GM15510 (cell line): ENCODE measurements around the gene ASXL2.

Experiments used
- POLR2A ChIP-seq: IDR thresholded peaks from 3 replicates; pipeline ENCODE4 v1.6.1; 2011; ENCODE audit warnings: borderline replicate concordance; ENCODE audit not compliant: insufficient read length; ENCODE audit errors: extremely low read depth

The ASXL2 gene

DNA sequence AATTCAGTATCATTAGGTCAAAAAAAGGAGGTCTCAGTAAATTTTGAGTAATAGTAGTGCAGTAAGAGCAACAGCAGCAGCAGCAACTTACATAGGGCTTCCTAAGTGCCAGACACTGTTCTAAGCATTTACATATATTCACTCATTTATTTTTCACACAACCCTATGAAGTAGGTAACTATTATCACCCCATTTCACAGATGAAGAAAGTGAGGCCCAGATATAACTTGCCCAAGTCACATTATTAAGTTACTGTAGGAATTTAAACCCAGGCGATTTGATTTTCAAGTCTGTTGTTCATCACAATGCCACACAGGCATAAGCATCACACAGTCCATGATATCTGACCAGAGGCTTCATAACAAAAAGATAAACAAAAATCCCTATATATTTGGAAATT, 114.7 kb downstream of the ASXL2 start:
- TF ChIP-seq POLR2A, result no peak

- TF ChIP-seq POLR2A, result no peak
These were observed 118.0 kb downstream of the ASXL2 start for GRCh38 chr2:25760297-25760696.

DNA sequence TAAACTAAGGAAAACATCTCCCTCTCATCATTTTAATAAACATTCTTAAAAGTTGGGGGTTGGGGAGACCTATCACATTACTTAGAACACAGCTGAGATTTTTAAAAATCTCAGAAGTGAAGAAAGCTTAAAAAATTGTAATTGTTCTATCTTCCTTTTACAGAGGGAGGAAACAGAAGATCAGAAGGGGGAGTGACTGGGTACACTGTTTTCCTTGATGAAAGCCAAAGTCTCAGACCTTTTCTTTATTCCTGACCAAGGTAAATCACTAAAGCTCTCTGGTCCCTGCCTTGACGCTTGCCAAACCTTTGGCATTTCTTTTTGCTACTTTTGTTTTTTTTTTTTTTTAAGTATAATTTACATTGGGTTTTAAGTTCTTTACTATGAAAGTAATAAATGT, 119.9 kb downstream of the ASXL2 start:
- no peak for TF ChIP-seq POLR2A

DNA sequence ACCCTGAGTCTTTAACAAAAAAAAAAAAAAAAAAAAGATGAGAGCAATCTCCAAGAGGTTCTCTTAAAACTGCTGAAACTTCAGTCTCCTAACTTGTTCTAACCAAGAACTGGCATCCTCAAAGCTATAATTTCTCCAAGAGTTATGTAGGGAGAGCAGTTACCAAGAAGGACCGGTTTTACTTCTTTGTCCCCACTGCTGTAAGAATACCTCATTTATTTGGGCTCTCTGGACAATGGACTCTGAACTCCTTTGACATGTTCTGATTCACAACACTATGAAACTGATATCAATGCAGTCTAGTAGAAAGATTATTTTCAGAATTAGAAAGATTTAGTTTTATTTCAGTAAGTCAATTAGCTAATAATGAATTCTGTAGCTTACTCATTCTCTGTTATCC, 120.4 kb downstream of the ASXL2 start:
- TF ChIP-seq POLR2A, result no peak

DNA sequence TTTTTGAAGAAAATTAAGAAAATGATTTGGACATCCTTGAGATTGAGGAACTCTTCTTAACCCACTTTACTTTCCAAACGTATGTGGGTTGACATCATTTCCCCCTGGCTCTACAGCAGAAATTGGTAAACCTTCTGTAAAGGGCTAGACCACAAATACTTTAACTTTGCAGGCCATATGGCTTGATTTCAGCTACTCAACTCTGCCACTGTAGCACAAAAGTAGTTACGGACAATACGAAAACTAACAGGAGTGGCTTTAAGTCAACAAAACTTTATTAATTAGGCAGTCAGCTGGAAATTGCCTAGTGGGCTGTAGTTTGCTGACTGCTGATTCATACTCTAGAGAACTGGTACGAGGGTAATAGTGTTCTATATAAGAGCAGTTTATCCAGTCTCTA, 121.8 kb downstream of the ASXL2 start:
- TF ChIP-seq POLR2A, result no peak

DNA sequence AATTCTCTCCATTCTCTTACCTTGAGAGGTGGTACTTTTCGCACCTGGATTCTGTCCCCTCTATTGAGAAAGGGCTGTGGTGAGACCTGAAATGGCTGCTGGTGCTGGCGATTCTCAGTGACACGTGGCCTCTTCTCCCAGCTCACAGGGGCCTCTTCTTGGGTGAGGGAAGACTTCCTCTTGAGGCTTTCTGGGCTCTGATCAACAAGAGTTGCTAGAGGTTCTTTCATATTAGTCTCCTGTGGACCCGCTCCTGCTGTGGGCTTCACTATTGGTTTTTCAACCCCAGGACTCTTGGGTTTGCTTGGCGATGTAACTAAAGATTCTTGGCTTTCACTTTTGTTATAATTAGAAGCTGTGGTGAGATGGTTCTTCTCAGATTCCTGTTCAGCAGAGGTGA, 128.6 kb downstream of the ASXL2 start:
- no peak for TF ChIP-seq POLR2A

- TF ChIP-seq POLR2A, result no peak
These were observed 134.2 kb downstream of the ASXL2 start for GRCh38 chr2:25744055-25744454.

GRCh38 chr2:25743132-25743830, 135.0 kb downstream of the ASXL2 start:
- TF ChIP-seq POLR2A, result no peak

DNA sequence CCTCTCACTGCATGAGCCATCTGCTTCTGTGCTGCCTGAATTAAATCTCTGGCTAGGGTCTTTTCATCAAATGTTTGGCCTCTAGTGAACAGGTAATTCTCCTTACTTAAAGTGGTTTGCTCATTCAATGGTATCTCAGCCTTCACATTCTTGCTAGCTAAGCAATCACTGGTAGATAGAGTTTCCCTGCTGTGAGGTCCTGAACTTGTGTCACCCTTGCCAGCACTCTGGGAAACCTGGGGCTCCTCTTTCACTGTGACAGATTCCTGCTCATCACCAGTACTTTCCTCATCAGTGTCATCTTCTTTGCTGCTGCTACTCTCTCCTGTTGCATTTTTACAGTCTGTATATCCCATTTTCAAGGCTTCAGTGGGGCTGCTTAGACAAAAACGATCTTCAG, 135.8 kb downstream of the ASXL2 start:
- no peak for TF ChIP-seq POLR2A

DNA sequence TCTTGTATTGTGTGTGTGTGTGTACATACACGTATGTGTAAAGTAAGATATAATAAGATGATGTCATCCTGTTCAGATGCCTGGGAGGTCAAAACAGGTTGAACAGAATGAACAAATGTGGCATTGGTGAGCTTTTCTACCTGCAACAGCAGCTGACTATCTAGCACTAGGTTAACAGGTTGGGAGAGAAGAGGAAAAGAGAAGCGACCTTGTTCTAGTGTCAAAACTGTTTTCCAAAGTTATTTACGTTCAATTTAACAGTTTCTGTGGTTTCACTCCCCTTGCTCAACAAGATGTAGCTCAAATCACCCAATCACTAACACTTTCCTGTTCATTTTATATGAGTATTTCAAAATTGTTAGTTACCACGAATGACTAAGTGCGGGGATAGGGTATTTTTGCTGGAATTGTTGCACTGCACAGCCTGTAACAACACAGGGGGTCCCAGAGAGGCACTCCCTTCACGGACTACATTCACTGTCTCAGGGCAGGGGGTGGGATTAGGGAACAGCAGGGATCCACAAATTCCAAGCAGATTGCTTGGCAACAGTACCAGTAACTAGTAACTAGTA, 137.4 kb downstream of the ASXL2 start:
- TF ChIP-seq POLR2A, result no peak

GRCh38 chr2:25738383-25739343, 139.6 kb downstream of the ASXL2 start:
- TF ChIP-seq POLR2A, result no peak

DNA sequence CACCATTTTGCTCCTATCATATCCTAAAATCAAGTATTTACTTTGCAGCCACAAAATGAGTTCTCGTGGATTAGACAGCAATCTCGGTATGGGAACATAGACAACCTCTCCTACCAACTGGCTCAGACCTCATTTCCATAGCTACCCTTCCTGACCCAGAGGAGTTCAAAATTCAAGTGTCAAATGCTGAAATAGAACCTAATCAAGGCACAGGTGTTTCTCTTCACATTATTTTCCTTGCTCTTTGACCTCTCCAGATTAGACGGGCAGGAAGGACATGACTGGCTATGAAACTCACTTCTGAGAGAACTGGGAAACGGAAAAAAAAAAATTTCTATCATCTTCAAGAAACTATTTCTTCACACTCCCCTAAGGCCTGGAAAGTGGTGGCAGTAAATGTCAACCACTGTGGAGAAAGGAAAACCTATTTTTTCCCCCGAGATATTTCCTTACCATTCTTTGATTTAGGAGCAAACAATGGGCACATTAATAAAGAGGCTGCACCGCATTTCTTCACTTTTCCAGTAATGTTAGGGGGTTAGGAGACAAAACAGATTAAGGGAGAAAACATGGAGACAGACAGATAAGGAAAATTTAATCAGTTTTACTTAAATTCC, 141.3 kb downstream of the ASXL2 start:
- TF ChIP-seq POLR2A, result no peak

DNA sequence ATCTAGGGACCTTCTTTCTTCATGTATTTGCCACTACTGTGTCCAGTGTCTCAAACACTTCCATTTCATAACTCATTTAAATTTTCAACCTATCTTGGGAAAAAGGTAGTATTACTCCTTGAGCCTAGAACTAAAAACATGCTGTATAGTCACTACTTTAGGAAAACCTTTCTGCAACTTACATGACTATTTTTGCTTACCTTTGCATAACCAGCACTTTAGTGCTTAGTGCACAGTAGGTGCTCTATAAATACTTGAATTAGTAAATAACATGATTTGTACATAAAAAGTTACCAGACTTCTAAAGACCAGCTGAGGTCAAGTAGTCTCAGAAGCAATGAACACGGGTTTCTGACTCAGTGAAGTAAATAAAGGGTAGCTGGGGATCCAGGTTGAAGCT, 142.5 kb downstream of the ASXL2 start:
- no peak for TF ChIP-seq POLR2A

- no peak for TF ChIP-seq POLR2A
These were observed 149.7 kb downstream of the ASXL2 start for GRCh38 chr2:25728559-25728958.

- no peak for TF ChIP-seq POLR2A
These were observed 151.8 kb downstream of the ASXL2 start for GRCh38 chr2:25726522-25726921.
